NCI-H1105 (cell line): ENCODE results near the gene BAZ2B.

Source experiments
- DNase-seq: peaks from one replicate; lab custom pipeline; 2025; lab: John Stamatoyannopoulos, UW

The BAZ2B gene

GRCh38 chr2:159615367-159616285 lies 722 bp downstream of the BAZ2B start:
- peak; percentile 86 for DNase-seq

GRCh38 chr2:159614534-159615366 lies 1.6 kb downstream of the BAZ2B start:
- DNase-seq, result peak; percentile 66

- peak; percentile 49 for DNase-seq
Measured at GRCh38 chr2:159613651-159614285, 2.6 kb downstream of the BAZ2B start.

DNA sequence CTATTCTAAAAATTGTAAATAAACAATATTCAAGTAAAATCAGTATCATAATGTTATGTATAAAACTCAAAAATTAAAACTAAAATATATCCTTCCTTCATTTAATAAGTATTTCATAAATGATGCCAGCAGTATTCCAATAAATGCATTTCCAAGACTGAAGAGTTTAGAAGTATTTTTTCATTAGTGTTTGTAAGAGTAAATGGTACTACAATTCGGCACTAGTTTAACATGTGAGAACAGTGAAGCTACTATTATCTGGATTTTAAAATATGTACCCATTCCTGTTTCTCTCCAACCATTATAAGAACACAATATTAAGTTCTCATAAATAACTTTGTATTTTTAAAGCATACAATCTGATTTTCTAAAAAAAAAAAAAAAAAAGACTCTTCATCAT lies 3.3 kb downstream of the BAZ2B start:
- no peak for DNase-seq

GRCh38 chr2:159612255-159612901 lies 4.0 kb downstream of the BAZ2B start:
- peak; percentile 37 for DNase-seq

- DNase-seq, result no peak
Measured at GRCh38 chr2:159609811-159610549, 6.4 kb downstream of the BAZ2B start.

DNA sequence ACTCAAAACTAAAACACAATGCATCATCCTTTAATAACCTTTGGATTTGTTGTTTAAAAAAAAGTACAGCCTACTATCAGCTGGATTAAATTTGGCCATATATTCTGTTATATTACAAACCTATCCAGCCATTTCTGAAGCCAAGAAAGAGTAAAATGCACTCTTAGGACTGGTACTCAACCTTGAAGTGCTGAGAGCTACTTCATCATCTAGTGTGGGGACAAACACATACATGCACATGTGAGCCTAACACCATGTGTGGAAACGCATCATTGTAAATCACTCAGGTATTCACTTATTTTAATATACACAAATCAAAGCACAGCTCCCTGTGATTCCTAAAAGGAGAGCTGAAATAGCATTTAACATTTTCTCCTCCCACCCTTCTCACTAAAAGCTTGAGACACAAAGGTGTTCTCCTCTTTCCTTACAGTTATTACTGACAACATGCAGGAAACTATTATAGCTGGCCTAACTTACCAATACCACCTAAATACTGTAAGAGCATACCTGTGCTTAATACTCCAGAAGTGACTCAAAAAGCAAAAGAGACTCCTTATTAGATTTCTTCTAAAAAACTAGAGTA lies 7.5 kb downstream of the BAZ2B start:
- no peak for DNase-seq

GRCh38 chr2:159608108-159608507 lies 8.2 kb downstream of the BAZ2B start:
- no peak for DNase-seq

GRCh38 chr2:159606287-159606686 lies 10.1 kb downstream of the BAZ2B start:
- no peak for DNase-seq

- DNase-seq, result no peak
Measured at GRCh38 chr2:159605441-159606178, 10.7 kb downstream of the BAZ2B start.

DNA sequence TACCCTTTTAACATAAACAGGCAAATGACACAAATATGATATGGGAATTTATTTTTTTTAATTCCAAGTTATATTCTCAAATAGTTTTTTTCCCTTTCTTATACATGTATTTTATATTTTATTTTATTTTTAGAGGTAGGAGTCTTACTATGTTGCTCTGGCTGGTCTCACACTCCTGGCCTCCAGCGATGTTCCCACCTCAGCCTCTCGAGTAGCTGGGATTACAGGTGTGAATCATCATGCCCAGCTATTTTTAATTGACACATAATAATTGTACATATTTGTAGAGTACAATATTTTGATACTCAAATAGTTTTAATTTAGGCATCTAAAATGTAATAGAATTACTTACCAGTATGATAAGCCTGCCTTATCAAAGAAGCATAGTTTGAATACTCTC lies 12.2 kb downstream of the BAZ2B start:
- no peak for DNase-seq

GRCh38 chr2:159600752-159601151 lies 15.6 kb downstream of the BAZ2B start:
- no peak for DNase-seq

DNA sequence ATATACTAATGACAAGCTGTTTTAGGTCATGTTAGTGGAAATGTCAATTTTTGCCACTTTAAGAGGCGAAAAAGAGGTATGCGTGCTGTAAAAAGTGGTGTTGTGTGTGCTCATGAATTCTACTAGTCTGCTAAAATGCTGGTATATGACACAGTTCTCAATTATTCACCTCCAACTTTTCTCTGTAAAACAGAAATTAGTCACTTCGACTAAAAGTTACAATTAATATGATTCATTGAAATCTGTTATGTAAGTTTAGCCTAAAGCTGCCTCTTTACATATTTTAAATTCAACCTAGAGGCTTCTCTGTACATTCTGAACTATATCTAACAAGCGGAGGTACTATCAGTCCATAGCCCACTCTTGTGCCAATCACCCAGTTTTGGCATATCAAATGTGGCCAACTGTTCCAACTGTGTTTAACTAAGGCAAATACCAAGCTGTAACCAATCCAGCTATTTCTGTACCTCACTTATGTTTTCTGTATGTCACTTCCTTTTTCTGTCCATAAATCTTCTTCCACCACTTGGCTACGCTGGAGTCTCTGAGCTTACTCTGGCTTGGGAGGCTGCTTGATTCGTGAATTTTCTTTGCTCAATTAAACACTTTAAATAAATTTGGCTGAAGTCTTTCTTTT lies 20.8 kb downstream of the BAZ2B start:
- DNase-seq, result no peak

DNA sequence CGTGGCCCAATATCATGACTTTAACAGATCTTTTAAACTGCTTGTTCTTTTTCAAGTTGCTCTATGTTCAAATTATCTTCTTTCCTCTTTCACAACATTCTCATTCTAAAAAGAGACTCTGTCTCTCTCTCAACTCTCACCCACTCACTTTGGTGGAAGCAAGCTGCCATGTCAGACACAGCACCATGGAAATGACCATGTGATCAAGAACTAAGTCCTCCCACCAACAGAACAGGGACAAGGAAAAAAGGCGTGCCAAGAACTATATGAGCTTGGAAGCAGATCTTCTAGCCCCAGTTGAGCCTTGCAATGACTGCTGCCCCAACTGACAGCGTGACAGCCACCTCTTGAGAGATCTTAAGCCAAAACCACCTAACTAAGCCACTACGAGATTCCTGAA lies 23.9 kb downstream of the BAZ2B start:
- DNase-seq, result no peak

- DNase-seq, result no peak
Measured at GRCh38 chr2:159591221-159591620, 25.1 kb downstream of the BAZ2B start.

DNA sequence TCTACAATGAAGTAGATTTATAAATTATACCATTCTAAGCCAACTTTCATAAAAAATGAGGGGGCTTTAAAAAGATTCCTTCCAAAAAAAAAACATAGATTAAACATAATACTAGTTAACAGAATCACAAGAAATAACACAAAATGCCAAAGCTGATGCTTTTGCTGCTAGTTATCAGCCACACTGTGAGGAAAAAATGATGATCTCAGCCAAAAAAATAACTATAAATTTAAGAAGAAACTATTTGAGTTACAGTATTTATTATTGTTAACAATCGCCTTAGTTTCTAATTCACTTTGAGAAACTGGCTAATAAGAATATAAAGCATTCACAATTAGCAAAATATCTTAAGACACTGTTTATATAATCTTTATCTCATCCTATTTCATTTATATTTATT lies 27.1 kb downstream of the BAZ2B start:
- DNase-seq, result no peak

DNA sequence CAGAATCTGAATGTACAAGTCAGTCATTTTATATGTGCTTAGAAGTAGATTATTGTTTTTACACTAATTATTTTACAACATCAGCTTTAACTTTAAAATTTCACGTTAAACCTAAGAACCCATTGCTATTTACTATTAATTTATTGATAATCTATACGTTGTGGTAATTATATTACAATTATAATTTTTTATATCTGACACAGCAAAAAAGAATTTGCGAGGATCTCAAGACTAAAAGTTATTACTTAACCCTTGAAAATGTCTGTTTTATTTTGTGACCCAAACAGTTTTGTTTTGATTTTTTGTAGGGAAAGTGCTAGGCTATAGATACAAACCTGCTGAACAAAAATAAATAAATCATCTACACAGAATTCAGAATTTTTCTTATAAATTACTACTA lies 30.3 kb downstream of the BAZ2B start:
- no peak for DNase-seq

DNA sequence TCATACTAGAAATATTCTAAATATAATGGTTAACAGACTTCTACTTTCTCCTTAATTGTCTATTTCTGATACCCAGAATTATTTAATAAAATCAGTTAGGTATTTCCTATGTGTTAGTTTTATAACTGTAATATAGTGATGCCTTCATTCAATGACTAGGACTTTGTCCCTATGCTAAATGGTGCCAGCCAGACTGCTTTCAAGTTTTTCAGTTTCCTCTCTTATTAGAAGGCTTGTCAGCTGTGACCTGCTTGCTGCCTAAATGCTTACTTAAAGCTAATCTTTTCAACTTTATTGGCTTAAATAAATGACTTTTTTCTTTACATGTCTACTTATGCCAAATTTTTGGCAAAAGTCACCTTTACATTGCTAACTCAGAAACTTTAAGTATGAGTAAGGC lies 30.7 kb downstream of the BAZ2B start:
- no peak for DNase-seq

DNA sequence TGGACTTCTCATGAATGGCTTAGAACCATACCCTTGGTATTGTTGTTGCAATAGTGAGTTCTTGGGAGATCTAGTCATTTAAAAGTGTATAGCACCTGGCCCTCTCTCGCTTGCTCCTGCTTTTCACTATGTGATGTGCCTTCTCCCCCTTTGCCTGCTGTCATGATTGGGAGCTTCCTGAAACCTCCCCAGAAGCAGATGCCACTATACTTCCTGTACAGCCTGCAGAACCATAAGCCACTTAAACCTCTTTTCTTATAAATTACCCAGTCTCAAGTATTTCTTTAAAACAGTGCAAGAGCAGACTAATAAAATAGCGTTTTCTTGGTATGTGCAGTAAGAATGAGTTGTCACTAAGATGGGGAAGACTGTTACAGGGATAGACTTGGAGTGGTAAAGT lies 31.6 kb downstream of the BAZ2B start:
- no peak for DNase-seq
